SK-N-SH (cell line): ENCODE data around the gene TEX12. TPM values are rescaled to one million over a fixed set of nuclear protein-coding genes. Genes with fewer than 3 reads are reported as not detected.

Source experiments
- CTCF ChIA-PET: fragments of 300-600, 350-600 bp; formaldehyde crosslinking; extraction: SDS; loops from one replicate; lab custom pipeline; 2021; lab: Yijun Ruan, JAX
- POLR2A ChIA-PET: fragments of 350-600 bp; sonication (Branson Sonifier 250); formaldehyde crosslinking; extraction: SDS; loops from one replicate; lab custom pipeline; 2020; ENCODE audit warnings: antibody characterized with exemption, inconsistent platforms; lab: Yijun Ruan, JAX
- DNase-seq: peaks from one replicate; pipeline ENCODE4 v3.0.0; 2012
- H2AFZ ChIP-seq: fragments of 200-600 bp; sonication (generic); 2 replicates; pipeline ENCODE4 v1.8.1; 2016; ENCODE audit warnings: antibody characterized with exemption, mild to moderate bottlenecking, low read depth
- H3F3A ChIP-seq: fragments of 200-600 bp; sonication (generic); replicated peaks from 2 replicates; pipeline ENCODE3; 2016; ENCODE audit warnings: antibody characterized with exemption, mild to moderate bottlenecking; ENCODE audit not compliant: insufficient read depth
- H3K27ac ChIP-seq, 2 experiments: fragments of 200-500 bp in 1 of 2; fragments of 200-600 bp in 1 of 2; sonication (Bioruptor generic) in 1 of 2; sonication (generic), shearing (Covaris generic) in 1 of 2; 2 replicates each; pipeline versions ENCODE4 v1.5.1 to v1.6.1; 2014 to 2016; ENCODE audit warnings: low read depth in 2 of 2, inconsistent platforms in 1 of 2, low read length in 1 of 2, mild to moderate bottlenecking in 1 of 2, mixed read lengths in 1 of 2
- H3K27me3 ChIP-seq: fragments of 200-600 bp; sonication (generic), shearing (Covaris generic); 2 replicates; pipeline ENCODE4 v1.6.1; 2016; ENCODE audit warnings: mixed run types; ENCODE audit not compliant: insufficient read depth
- H3K36me3 ChIP-seq, 2 experiments: fragments of 200-500 bp in 1 of 2; fragments of 200-600 bp in 1 of 2; sonication (Bioruptor generic) in 1 of 2; sonication (generic) in 1 of 2; replicated peaks in 1 of 2; 2 replicates each; pipeline versions ENCODE3 to v1.5.1; 2014 to 2016; ENCODE audit warnings: low read length in 1 of 2, mild to moderate bottlenecking in 1 of 2; ENCODE audit not compliant: insufficient read depth in 2 of 2, control insufficient read depth in 1 of 2
- H3K4me1 ChIP-seq, 2 experiments: fragments of 200-500 bp in 1 of 2; fragments of 200-600 bp in 1 of 2; sonication (Bioruptor generic) in 1 of 2; sonication (generic), shearing (Covaris generic) in 1 of 2; 2 replicates each; pipeline versions ENCODE4 v1.5.1 to v1.6.1; 2014 to 2016; ENCODE audit warnings: low read depth in 1 of 2, low read length in 1 of 2, mixed run types in 1 of 2; ENCODE audit not compliant: insufficient read depth in 2 of 2, control insufficient read depth in 1 of 2
- H3K4me2 ChIP-seq: fragments of 200-600 bp; sonication (generic), shearing (Covaris generic); 2 replicates; pipeline ENCODE4 v1.6.1; 2017; ENCODE audit warnings: mixed run types
- H3K4me3 ChIP-seq, 2 experiments: fragments of 200-500 bp in 1 of 2; fragments of 200-600 bp in 1 of 2; sonication (Bioruptor generic) in 1 of 2; sonication (generic), shearing (Covaris generic) in 1 of 2; 2 replicates each; pipeline versions ENCODE4 v1.5.1 to v1.8.1; 2014 to 2016; ENCODE audit warnings: low read depth in 2 of 2, inconsistent platforms in 1 of 2, low read length in 1 of 2, mild to moderate bottlenecking in 1 of 2, mixed read lengths in 1 of 2, moderate library complexity in 1 of 2
- H3K79me2 ChIP-seq: fragments of 200-600 bp; sonication (generic); 2 replicates; pipeline ENCODE4 v1.8.1; 2017; ENCODE audit warnings: mild to moderate bottlenecking; ENCODE audit not compliant: insufficient read depth
- H3K9ac ChIP-seq: fragments of 200-600 bp; sonication (generic); 2 replicates; pipeline ENCODE4 v1.6.1; 2017; ENCODE audit warnings: mixed run types
- H3K9me2 ChIP-seq: fragments of 200-600 bp; sonication (generic); 2 replicates; pipeline ENCODE4 v1.6.1; 2017; ENCODE audit warnings: mixed run types
- H3K9me3 ChIP-seq: fragments of 200-600 bp; sonication (generic); 2 replicates; pipeline ENCODE4 v1.6.1; 2017; ENCODE audit warnings: mixed run types, mild to moderate bottlenecking, moderate library complexity
- H4K20me1 ChIP-seq: fragments of 200-600 bp; sonication (generic); 2 replicates; pipeline ENCODE4 v1.6.1; 2017; ENCODE audit warnings: mild to moderate bottlenecking, mixed run types; ENCODE audit not compliant: insufficient read depth
- CHD2 ChIP-seq: fragments of 150-350 bp; IDR thresholded peaks from 2 replicates; pipeline ENCODE4 v1.6.1; 2018; ENCODE audit warnings: low read length; ENCODE audit not compliant: partially characterized antibody
- EP300 ChIP-seq, 2 experiments: IDR thresholded peaks; 2 replicates each; pipeline versions ENCODE4 v1.4.0 to v1.6.1; 2012; ENCODE audit warnings: borderline replicate concordance in 1 of 2, low read depth in 1 of 2, low read length in 1 of 2
- EZH2phosphoT487 ChIP-seq: fragments of 200-600 bp; sonication (generic); IDR thresholded peaks from 2 replicates; pipeline ENCODE4 v1.6.1; 2017; ENCODE audit warnings: low read depth, mixed run types, mild to moderate bottlenecking, antibody characterized with exemption, moderate library complexity, borderline replicate concordance
- FOSL2 ChIP-seq: IDR thresholded peaks from 2 replicates; pipeline ENCODE4 v1.4.0; 2012; ENCODE audit warnings: low read depth, mild to moderate bottlenecking, moderate library complexity, borderline replicate concordance
- FOXJ3 ChIP-seq: sonication (generic); formaldehyde crosslinking; IDR thresholded peaks from 2 replicates; pipeline ENCODE4 v1.5.1; 2020; ENCODE audit warnings: mild to moderate bottlenecking, missing genetic modification reagents
- FOXM1 ChIP-seq: IDR thresholded peaks from 2 replicates; pipeline ENCODE4 v1.4.0; 2012; ENCODE audit warnings: low read depth, mild to moderate bottlenecking
- JUND ChIP-seq: IDR thresholded peaks from 2 replicates; pipeline ENCODE4 v1.4.0; 2012
- NFIC ChIP-seq: IDR thresholded peaks from 2 replicates; pipeline ENCODE4 v1.4.0; 2012; ENCODE audit warnings: borderline replicate concordance
- NRF1 ChIP-seq: IDR thresholded peaks from 2 replicates; pipeline ENCODE4 v1.6.1; 2012; ENCODE audit warnings: low read depth, mild to moderate bottlenecking, low read length
- POLR2AphosphoS5 ChIP-seq: IDR thresholded peaks from 2 replicates; pipeline ENCODE4 v1.6.1; 2012; ENCODE audit warnings: low read depth, low read length
- RAD21 ChIP-seq: IDR thresholded peaks from 2 replicates; pipeline ENCODE4 v1.6.1; 2012; ENCODE audit warnings: mild to moderate bottlenecking, low read length
- RFX5 ChIP-seq: IDR thresholded peaks from 2 replicates; pipeline ENCODE4 v1.6.1; 2012; ENCODE audit warnings: mild to moderate bottlenecking, improper control_type of control experiment, low read length
- RXRA ChIP-seq: IDR thresholded peaks from 2 replicates; pipeline ENCODE4 v1.4.0; 2012; ENCODE audit warnings: low read depth, mild to moderate bottlenecking, borderline replicate concordance
- SIN3A ChIP-seq: IDR thresholded peaks from 2 replicates; pipeline ENCODE4 v1.6.1; 2012; ENCODE audit warnings: low read depth, mild to moderate bottlenecking, low read length, moderate library complexity, borderline replicate concordance
- SMC3 ChIP-seq: IDR thresholded peaks from 2 replicates; pipeline ENCODE4 v1.6.1; 2012; ENCODE audit warnings: low read depth, low read length, improper control_type of control experiment
- TAF1 ChIP-seq: IDR thresholded peaks from 2 replicates; pipeline ENCODE4 v1.6.1; 2012; ENCODE audit warnings: low read depth, mild to moderate bottlenecking, low read length, moderate library complexity, borderline replicate concordance
- TCF12 ChIP-seq: IDR thresholded peaks from 2 replicates; pipeline ENCODE4 v1.4.0; 2012
- YY1 ChIP-seq: IDR thresholded peaks from 2 replicates; pipeline ENCODE4 v1.4.0; 2012; ENCODE audit warnings: low read depth, mild to moderate bottlenecking
- WGBS: methylation state at CpG from one replicate; pipeline ENCODE4 v1.1.6; 2017; ENCODE audit warnings: low lambda C conversion rate; 5-methylcytosine and 5-hydroxymethylcytosine counted together
- polyA plus RNA-seq, 3 experiments: library from polyadenylated mRNA; depleted of rRNA; stranded (reverse); fragments of >200 nt; gene quantifications; 2 replicates each; pipeline ENCODE4 v1.2.3, GENCODE V29; 2012
- TF ChIP-seq, protein P1 (sequence below): IDR thresholded peaks from 2 replicates; pipeline ENCODE4; 2012
- TF ChIP-seq, protein P2 (sequence below): fragments of 200-600 bp; sonication (generic); IDR thresholded peaks from 2 replicates; pipeline ENCODE4 v1.6.1; 2017; ENCODE audit warnings: antibody characterized with exemption, mild to moderate bottlenecking, moderate library complexity
- TF ChIP-seq, protein P3 (sequence below): fragments of 150-350 bp; IDR thresholded peaks from 2 replicates; pipeline ENCODE4 v1.6.1; 2016; ENCODE audit warnings: mild to moderate bottlenecking, low read depth, low read length
- TF ChIP-seq, protein P4 (sequence below): IDR thresholded peaks from 2 replicates; pipeline ENCODE4 v1.4.0; 2012; ENCODE audit warnings: low read depth, borderline replicate concordance
- TF ChIP-seq, protein P5 (sequence below): fragments of 150-350 bp; IDR thresholded peaks from 2 replicates; pipeline ENCODE4 v1.6.1; 2017; ENCODE audit warnings: antibody characterized with exemption, low read length, low read depth, borderline replicate concordance

The TEX12 gene
- polyA plus RNA-seq, 1 of the 3 experiments (the other 2 are of a cell fraction): not detected

DNA sequence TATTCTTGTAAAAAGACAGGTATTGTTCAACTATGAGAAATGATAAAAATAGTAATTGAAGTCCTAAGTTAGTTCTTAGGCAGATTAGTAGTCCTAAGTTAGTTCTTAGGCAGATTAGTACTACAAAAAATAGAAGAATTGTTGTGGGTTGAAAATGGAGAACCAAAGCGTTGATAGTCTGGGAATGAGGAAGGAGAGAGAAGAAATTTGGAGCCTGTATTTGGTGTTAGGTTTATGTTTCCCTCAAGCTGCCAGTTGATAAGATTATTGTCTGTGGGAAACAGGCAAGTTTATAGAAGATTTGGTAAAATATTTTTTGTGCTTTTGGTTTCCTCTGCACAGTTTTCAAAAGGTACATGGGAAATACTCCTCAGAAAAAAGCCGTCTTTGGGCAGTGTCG, 11.8 kb downstream of the TEX12 start:
- CTCF ChIA-PET: no interaction called here

DNA sequence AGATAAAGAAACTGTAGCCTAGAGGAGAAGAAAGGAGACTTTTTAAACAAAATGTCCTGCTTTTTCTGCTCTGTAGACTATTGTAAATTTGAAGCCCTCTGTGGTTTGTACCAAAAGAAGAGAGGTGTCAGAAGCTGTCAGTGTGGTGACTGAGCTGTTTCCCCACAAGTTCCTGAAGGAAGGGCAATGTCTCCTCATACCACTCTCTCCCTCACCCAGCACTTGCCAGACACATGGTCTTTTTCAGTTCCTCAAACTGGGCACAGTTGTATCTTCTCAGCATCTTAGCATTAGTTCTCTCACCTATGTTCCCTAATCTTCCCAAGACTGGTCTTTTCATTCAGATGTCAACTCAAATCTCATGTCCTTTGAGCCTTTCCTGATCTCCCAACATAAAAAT, 12.4 kb downstream of the TEX12 start:
- Histone ChIP-seq H3F3A (no peaks in the 10 kb centered on the region), H3K4me2 (no peak overlapping the region), H3K4me1 (peaks cover 4 to 6% of the 10 kb centered on the region in 2 experiments; a peak in 2 of 4 replicates), H3K79me2 (no peaks in the 10 kb centered on the region), H2AFZ (no peak overlapping the region), H3K4me3 (no peak overlapping the region), H3K9ac (no peak overlapping the region), H3K9me3 (no peaks in the 10 kb centered on the region), H3K36me3 (no peaks in the 10 kb centered on the region), H3K27ac (no peak overlapping the region), H3K27me3 (no peaks in the 10 kb centered on the region), H3K9me2 (no peaks in the 10 kb centered on the region), H4K20me1 (no peaks in the 10 kb centered on the region)
- POLR2A ChIA-PET: no interaction called here
- CTCF ChIA-PET: no interaction called here
- no peak for DNase-seq
- TF ChIP-seq TAF1 (no peak), SMC3 (no peak), RFX5 (no peak), FOXJ3 (CRISPR knock-in tag) (no peak), YY1 (no peak), POLR2AphosphoS5 (no peak), RAD21 (no peak), CHD2 (no peak), RXRA (no peak), NRF1 (no peak), FOSL2 (no peak), FOXM1 (no peak)
- TF ChIP-seq, protein P1, sequence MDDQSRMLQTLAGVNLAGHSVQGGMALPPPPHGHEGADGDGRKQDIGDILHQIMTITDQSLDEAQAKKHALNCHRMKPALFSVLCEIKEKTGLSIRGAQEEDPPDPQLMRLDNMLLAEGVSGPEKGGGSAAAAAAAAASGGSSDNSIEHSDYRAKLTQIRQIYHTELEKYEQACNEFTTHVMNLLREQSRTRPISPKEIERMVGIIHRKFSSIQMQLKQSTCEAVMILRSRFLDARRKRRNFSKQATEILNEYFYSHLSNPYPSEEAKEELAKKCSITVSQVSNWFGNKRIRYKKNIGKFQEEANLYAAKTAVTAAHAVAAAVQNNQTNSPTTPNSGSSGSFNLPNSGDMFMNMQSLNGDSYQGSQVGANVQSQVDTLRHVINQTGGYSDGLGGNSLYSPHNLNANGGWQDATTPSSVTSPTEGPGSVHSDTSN: no peak
- TF ChIP-seq, protein P2, sequence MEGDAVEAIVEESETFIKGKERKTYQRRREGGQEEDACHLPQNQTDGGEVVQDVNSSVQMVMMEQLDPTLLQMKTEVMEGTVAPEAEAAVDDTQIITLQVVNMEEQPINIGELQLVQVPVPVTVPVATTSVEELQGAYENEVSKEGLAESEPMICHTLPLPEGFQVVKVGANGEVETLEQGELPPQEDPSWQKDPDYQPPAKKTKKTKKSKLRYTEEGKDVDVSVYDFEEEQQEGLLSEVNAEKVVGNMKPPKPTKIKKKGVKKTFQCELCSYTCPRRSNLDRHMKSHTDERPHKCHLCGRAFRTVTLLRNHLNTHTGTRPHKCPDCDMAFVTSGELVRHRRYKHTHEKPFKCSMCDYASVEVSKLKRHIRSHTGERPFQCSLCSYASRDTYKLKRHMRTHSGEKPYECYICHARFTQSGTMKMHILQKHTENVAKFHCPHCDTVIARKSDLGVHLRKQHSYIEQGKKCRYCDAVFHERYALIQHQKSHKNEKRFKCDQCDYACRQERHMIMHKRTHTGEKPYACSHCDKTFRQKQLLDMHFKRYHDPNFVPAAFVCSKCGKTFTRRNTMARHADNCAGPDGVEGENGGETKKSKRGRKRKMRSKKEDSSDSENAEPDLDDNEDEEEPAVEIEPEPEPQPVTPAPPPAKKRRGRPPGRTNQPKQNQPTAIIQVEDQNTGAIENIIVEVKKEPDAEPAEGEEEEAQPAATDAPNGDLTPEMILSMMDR: no peak
- TF ChIP-seq, protein P3, sequence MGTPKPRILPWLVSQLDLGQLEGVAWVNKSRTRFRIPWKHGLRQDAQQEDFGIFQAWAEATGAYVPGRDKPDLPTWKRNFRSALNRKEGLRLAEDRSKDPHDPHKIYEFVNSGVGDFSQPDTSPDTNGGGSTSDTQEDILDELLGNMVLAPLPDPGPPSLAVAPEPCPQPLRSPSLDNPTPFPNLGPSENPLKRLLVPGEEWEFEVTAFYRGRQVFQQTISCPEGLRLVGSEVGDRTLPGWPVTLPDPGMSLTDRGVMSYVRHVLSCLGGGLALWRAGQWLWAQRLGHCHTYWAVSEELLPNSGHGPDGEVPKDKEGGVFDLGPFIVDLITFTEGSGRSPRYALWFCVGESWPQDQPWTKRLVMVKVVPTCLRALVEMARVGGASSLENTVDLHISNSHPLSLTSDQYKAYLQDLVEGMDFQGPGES: no peak
- TF ChIP-seq, protein P4, sequence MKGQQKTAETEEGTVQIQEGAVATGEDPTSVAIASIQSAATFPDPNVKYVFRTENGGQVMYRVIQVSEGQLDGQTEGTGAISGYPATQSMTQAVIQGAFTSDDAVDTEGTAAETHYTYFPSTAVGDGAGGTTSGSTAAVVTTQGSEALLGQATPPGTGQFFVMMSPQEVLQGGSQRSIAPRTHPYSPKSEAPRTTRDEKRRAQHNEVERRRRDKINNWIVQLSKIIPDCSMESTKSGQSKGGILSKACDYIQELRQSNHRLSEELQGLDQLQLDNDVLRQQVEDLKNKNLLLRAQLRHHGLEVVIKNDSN: no peak
- TF ChIP-seq, protein P5, sequence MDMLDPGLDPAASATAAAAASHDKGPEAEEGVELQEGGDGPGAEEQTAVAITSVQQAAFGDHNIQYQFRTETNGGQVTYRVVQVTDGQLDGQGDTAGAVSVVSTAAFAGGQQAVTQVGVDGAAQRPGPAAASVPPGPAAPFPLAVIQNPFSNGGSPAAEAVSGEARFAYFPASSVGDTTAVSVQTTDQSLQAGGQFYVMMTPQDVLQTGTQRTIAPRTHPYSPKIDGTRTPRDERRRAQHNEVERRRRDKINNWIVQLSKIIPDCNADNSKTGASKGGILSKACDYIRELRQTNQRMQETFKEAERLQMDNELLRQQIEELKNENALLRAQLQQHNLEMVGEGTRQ: no peak

More for the DNA sequence above, 11.8 kb downstream of the TEX12 start:
- TF ChIP-seq JUND: no peak
- TF ChIP-seq TCF12: no peak
- TF ChIP-seq RAD21: no peak
- no peak for TF ChIP-seq NRF1
- TF ChIP-seq YY1: no peak
- no peak for TF ChIP-seq NFIC
- no peak for TF ChIP-seq EP300 (IDR thresholded peaks at IDR 0.05; ENCODE audit: borderline replicate concordance in 1 of 2, low read depth in 1 of 2, low read length in 1 of 2)
- TF ChIP-seq POLR2AphosphoS5: no peak
- no peak for TF ChIP-seq TAF1
- no peak for TF ChIP-seq CHD2
- TF ChIP-seq EZH2phosphoT487: no peak
- TF ChIP-seq FOXJ3 (CRISPR knock-in tag): no peak
- no peak for TF ChIP-seq SMC3
- TF ChIP-seq, protein P4: no peak
- no peak for TF ChIP-seq SIN3A
- TF ChIP-seq, all 33 proteins: peak for 0
- WGBS: 80% methylated on average over 3 of the region's 3 CpGs
- H3K4me3 ChIP-seq: no peak overlapping the region
- no peaks in the 10 kb centered on the region for H3K9me3 ChIP-seq
- DNase-seq: no peak
- H4K20me1 ChIP-seq: no peaks in the 10 kb centered on the region
- no peaks in the 10 kb centered on the region for H3F3A ChIP-seq
- no peaks in the 10 kb centered on the region for H3K9me2 ChIP-seq
- no peak overlapping the region for H3K9ac ChIP-seq
- H3K27me3 ChIP-seq: no peaks in the 10 kb centered on the region
- H3K79me2 ChIP-seq: no peaks in the 10 kb centered on the region
- H3K36me3 ChIP-seq: no peaks in the 10 kb centered on the region
- POLR2A ChIA-PET: no interaction called here
- peaks cover 4 to 6% of the 10 kb centered on the region in 2 experiments; a peak in 2 of 4 replicates for H3K4me1 ChIP-seq
- no peak overlapping the region for H3K27ac ChIP-seq
- no peak overlapping the region for H2AFZ ChIP-seq
- H3K4me2 ChIP-seq: no peak overlapping the region
